CD4-positive, alpha-beta T cell treated with Interleukin-6 for 4 hours (primary cell): Measurements from ENCODE around the gene HOMER3.
A peak's percentile ranks its signal among the peaks of the same experiment; 100 is the strongest.
"Not testable (repeated sequence)": the region's sequence is repeated elsewhere in the genome, so short reads cannot be mapped to it uniquely, and the experiment has no call there.

Experiments used
- DNase-seq: peaks from one replicate; pipeline ENCODE4 v3.0.0-alpha.2; 2020; ENCODE audit warnings: mixed read lengths

HOMER3 gene

DNA sequence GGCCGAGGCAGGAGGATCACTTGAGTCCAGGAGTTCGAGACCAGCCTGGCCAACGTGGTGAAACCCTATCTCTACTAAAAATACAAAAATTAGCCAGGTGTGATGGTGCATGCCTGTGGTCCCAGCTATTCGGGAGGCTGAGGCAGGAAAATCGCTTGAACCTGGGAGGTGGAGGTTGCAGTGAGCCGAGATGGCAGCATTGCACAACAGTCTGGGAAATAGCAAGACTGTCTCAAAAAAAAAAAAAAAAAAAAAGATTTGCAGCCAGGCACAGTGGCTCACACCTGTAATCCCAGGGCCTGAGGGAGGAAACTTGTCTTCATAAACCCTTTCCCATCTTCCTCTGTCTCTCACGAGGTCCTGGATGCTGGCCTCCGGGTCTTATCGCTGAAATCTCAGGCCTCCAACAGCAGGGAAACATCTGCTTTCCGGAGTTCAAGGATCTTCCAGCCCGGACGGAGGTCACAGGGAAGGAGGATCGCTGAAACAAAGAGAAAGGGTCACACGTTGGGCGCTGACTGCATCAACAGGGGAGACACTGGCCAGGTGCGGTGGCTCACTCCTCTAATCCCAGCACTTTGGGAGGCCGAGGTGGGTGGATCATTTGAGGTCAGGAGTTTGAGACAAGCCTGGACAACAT is 11.5 kb upstream of the HOMER3 start:
- DNase-seq: not testable (repeated sequence)

DNA sequence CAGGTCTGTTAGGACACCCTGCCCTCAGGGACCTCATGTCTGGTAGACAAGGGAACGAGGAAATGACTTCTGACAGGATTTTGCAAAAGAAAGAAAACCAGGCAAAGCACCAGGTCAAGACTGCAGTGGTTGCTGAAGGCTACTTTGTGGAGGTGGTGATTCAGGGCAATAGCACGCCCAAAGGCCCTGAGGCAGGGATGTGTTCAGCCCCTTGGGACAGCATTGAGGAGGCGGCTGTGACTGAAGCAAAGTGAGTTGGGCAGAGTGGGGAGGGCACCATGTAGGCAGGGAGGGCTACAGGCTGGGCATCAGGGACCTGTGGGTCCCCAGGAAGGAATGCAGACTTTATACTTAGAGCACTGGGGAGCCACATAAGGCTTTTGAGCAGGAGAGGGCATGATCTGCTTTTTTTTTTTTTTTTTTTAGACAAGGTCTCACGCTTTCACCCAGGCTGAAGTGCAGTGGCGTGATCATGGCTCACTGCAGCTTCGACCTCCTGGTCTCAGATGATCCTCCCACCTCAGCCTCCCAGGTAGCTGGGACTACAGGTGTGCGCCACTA is 10.8 kb upstream of the HOMER3 start:
- DNase-seq: no peak

DNA sequence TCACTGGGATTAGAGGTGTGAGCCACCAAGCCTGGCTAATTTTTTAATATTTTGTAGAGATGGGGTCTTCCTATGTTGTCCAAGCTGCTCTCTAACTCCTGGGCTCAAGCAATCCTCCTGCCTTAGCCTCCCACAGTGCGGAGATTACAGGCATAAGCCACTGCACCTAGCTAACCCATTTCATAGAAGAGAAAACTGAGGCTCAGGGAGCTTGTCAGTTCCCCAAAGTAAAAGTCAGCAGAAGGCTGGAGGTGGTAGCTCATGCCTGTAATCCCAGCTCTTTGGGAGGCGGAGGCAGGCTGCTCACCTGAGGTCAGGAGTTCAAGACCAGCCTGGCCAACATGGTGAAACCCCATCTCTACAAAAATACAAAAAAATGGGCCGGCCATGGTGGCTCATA is 8.8 kb upstream of the HOMER3 start:
- no peak for DNase-seq

DNA sequence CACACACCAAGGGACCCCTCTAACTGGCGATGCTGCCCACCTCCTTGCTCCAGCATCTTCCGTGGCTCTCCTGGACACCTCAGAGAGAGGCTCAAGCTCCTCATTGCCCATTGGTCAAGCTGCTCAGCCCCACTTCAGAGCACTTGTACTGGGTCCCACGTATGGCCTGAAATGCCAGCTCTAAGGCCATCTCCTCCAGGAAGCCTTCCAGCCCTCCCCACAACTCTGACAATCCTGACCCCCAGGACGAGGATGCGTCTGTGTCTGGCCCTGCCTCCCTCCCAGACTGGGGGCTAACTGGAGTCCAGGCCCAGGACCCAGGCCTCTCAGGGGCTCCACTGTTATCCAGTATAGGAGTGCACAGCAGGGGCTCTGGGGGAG is 7.9 kb upstream of the HOMER3 start:
- no peak for DNase-seq

DNA sequence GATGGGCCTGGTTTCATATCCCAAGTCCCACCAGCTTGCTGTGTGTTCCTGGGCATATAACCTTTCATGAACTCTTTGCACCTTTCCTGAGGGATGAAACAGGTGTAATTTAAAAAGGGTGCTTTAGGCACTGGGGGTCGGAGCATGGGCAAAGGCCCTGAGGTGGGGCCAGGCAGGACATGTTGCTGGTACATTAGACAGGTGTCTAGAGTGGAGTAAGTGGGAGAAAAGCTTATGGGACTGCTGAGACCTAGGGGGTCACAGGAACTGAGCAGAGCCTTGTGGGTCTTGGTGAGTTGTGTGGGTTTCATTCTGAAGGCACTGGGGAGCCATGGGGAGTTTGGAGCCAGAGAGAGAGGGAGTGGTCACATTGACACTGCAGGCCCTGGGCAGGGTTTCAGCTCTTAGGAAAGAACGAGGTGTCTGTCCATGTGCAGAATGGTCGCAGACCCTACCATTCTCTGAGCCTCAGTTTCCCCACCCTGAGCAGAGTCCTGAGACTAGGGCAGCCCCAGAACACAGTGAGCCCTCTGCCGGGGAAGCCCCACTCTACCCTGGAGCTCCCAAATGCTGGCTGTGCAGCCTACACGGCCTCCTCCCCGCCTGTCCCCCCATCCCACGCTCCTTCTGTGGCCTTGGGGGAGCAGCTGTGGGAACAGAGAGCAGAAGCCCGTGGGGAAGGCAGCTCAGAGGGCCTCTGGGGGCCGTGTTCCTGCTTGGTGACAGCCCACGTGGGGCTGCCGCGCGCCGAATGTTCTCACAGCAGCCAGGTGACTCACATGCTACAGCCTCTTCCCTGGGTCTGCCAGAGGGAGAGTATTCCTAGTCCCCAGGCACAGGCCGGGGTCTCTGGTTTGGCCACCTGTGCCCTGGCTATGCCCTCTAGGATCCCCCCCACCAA is 7.3 kb upstream of the HOMER3 start:
- no peak for DNase-seq

DNA sequence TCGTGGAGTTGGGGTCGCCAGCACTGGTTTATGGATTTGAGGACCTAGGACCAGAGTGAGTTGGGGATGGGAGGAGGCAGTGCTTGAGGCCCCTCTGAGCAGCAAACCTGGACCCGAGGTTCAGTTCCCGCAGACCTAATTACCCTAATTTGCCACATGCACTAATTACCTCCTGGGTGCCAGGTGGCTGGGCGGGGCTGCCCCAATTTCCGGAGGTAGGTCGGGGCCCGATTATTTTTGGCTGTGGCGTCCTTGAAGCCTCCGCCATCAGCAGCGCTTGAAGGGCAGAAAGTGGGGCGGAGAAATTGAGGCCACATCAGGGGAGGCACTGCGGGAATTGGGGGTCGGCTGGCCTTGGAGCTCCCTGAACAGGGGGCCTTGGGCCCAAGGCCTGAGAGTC is 5.9 kb upstream of the HOMER3 start:
- DNase-seq: no peak

DNA sequence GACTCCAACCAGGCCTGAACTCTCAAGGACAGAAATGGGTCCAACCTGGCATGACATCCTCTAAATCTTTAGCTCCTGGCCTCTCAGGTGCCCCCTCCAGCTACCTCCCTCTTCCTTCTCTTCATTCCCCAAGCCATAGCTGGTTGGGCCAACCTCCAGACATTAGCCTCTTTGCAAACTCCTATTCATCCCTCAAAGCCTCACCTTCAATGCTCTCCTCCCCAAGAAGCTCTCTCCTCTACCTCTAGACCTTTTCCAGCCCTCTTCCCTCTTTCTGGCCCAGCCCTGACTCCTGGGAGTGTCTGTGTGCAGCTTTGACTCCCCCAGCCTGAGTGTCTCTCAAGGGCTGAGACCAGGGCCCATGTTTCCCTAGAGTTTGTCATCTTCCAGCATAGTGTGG is 5.3 kb upstream of the HOMER3 start:
- DNase-seq: no peak

DNA sequence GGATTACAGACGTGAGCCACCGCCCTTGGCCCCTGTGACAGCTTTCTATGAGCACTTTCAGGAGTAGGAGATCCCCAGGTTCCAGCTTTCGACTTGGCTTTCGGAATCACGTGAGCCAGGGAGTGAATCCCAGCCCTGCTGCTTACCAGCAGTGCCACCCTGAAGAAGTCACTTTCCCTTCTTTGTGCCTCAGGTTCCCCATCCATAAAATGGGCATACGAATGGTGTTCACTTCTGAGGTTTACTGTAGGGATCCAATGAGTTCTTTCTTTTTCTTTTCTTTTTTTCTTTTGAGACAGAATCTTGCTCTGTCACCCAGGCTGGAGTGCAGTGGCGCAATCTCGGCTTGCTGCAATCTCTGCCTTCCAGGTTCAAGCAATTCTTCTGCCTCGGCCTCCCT is 4.3 kb upstream of the HOMER3 start:
- DNase-seq: no peak

DNA sequence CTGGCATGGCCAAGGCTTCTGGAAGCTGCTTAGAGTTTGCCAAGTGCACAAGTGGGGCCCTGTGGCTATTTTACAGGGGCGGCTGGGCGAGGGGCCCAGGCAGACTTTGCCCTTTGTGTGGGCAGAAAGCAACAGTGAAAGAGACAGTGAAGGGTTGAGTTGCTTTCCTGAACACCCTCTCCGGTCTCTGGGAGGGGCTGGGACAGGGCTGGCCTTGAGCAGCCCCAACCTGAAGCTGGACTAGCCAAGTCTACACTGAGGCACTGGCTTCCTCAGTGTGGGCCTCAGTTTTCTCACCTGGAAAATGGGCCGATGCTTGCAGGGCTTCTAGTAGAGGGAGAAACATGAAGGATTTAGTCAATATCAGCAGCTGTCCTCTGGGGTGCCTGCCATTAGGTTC is 2.4 kb upstream of the HOMER3 start:
- no peak for DNase-seq

DNA sequence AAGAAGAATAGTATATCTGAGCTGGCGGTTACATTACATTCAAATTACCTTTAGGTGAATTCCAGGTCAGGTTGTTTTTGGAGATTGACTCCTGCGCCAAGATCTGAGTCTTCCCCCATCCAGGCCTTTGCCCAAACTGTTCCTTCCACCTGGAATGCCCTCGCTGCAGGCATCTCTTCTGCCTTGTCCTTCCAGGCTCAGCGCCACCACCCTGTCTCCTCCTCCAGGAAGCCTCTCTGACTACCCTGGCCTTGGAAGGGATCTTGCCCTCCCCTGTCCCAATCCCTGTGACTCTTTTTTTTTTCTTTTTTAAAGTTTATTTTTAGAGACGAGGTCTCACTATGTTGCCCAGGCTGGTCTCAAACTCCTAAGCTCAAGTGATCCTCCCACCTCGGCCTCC is 1.7 kb upstream of the HOMER3 start:
- no peak for DNase-seq

DNA sequence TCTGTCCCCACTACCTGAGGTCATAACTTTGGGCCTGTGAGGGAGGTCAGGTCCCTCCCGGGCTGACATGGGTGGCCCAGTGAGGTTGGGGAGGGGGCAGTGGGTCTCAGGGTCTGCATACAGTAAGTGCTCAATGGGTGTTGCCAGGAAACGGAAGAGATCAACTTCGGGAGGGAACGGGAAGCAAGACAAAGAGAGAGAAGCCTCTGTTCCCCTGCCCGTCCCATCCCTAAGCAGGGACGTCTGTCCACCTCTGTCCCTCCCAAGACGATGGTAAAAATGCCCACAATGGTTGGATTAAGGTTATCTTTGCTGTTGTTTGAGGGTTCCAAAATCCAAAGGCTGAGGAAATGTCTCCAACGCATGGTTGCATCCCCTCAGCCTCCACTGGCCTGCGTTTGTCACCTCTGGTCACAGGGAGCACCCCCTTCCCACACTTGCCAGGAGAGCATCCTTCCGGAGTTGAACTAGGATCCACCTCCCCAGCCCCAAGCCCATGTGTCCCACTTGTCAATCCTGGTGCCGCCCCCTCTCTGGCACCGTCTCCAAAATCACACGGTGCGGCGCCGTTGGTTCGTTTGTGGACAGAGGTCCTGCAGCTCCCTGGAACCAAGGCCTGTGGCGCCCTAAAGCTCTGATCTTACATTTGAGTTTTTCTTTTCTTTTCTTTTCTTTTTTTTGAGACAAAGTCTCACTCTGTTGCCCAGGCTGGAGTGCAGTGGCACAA is 774 bp upstream of the HOMER3 start:
- DNase-seq: no peak

DNA sequence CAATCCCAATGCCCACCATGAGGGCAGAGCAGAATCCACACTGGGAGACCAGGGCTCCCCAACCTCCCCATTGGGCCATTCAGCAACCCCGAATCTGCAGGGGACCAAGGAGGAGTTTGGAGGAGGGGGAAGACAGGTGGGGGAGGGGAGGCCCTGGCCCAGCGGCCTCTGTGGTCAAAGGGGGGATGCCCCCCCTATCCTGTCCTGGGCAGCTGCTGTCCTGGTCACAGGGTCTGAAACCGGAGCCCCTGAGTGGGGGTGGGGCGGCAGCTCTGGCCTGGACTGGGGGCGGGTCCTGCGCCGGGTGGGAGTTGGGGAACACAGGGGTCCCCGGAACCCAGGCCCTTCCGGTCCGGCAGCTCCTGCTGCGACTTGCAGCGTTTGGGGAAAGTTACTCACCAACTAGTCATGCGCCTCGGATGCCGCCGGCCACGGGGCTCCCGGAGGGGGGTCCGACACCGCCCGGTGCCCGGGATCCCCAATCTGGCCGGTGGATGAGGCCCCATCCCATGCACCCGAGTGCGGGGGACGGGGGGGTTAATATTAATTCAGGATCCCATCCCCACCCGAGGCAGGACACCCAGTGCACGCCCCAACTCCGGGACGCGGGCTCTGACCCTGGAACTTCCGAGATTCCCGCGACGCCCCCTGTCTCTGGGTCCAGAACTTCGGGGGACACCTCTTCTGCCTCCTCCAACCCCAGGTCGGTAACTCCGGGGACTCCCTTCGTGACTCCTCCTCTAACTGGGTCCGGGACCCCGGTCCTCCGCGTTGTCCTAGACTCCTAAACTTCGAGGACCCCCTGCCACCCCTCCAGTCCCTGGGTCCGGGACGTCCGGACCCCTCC is 872 bp downstream of the HOMER3 start:
- peak; percentile 10 for DNase-seq

DNA sequence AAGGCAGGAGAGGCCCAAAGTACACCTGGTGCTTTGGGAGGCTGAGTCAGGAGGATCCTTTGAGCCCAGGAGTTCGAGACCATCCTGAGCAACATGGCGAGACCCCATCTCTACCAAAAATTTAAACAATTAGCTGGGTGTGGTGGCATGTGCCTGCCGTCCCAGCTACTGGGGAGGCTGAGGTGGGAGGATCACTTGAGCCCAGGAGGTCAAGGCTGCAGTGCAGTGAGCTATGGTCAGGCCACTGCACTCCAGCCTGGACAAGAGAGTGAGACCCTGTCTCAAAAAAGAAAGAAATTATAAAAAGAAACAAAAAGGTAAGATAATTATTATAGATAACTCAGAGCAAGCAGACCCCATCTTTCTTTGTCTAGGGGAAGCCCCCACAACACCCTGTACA is 1.9 kb downstream of the HOMER3 start:
- DNase-seq: no peak

DNA sequence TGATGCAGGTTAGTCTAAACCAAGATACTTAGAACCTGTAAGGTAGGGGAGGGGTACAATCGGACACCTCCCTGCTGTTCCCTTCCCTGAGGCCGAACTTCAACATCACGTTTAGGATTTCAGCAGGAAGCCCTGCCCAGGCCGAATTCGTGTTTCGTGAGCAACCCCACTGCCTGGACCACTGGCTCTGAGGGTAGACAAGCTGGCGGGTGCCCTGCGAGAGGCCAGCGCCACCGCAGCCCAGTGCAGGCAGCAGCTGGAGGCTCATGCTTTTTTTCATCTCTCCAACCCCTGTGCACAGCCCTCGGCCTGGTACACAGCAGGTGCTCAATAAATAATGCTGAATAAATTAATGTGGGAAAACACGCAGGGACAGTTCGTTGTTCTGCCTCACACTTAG is 7.7 kb downstream of the HOMER3 start:
- no peak for DNase-seq

DNA sequence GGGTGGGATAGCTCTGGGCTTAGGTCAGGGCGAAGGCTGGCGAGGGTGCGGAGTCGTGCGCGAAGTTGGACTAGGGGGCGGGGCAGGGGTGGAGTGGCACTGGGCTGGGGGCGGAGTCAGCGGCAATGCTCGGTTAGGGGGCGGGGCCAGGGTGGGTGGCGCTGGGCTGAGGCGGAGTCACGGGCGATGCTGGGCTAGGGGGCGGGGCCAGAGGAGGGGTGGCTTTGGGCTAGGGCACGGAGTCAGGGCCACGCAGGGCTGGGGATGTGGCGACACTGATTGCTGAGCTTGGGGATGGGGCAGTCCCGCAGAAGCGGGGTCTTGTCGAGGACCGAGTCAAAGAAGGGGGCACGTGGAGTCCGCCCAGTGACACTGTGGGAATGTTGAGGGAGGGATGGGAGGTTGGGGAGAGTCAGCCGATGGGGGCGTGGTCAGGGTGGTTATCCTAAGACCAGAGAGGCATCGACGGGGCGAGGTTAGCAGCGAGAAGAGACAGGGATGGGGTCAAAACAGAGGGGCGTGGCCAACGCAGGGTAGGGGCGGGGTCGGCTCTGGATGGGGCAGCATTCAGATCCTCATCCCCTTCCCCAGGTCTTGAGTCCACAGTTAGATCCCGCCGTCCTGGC is 8.7 kb downstream of the HOMER3 start:
- peak; percentile 88 for DNase-seq

DNA sequence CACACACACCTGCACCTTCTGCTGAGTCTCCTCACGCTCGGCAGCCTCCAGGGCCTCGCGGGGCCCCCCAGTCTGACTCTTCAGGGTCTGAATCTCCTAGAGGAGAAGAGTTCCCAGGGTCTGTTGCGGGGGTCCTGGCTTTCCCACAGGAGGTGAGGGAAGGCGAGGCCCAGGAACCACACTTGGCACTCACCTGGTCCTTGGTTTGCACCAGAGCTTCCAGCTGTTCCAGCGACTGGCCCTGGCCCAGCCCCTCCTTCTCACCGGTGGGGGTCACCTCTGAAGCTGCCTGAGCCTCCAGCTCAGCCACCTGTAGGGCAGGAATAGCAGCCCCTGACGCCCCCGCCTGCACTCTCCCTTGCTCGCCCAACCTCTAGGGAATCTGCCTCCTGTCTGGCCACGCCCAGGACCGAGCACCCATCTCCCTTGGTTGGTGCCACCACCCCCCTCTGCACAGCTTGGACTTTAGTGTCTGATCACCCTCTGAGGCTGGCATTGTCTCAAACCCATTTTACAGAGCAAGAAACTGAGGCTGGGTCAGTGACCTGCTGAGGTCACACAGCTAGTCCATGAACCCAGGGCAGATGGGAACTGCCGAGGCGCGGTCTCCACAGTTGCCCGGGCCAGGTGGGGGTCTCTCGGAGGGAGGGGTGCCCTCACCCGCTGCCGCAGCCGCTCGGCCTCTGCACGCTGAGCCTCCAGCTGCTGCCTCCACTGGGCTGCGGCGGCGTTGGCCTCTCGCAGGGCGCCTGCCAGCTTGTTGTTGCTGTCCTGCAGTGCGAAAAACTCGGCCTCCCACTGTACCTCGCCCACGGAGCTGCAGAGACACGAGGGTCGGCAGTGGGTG is 9.5 kb downstream of the HOMER3 start:
- no peak for DNase-seq

DNA sequence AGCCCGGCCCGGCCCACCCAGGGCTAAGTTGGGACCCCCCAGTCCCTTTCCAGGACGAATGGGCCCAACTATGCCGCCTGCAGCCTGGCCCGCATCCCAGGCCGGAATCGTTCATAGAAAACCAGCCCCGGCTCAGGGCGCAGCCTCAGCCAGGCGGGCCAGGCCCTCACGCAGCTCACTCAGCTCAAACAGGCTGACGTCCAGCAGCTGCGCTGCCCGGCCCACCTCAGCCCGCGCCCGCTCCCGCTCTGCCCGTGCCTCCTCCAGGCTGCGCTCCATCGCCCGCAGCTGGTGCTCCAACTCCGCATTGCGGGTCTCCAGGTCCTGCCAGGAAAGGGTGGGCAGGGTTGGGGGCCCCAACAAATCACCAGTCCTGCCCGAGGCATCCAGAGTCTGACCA is 11.7 kb downstream of the HOMER3 start:
- DNase-seq: no peak

DNA sequence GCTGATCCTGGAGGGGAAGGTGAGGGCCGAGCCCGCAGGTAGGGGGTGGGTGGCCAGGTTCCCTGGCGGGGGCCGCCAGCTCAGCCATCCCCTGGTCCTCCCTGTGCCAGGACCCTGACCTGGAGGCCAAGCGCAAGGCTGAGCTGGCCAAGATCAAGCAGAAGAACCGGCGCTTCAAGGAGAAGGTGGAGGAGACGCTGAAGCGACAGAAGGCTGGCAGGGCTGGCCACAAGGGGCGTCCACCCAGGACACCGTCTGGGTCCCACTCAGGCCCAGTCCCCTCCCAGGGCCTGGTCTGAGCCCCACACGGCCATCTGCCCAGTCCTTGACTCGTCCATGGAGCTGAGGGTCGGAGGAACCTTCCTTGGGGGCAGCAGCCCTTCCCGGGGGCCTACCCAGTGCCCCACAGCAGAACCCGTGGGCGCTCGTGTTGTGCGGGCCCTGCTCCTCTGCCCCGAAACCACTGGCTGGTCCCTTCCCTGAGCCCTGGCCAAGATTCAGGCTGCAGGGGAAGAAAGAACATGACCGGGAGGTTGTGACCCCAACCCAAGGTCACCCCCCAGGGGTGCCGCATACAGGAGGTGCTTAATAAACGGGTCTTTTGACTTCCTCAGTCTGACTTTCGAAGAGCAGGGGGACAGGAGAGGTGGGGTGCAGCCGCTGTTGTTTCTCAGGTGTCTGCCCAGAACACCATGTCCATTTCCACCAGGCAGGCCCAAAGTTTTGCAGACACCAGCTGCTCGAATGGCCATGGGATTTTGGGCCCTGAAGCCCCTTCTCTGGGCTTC is 12.8 kb downstream of the HOMER3 start:
- DNase-seq: no peak

DNA sequence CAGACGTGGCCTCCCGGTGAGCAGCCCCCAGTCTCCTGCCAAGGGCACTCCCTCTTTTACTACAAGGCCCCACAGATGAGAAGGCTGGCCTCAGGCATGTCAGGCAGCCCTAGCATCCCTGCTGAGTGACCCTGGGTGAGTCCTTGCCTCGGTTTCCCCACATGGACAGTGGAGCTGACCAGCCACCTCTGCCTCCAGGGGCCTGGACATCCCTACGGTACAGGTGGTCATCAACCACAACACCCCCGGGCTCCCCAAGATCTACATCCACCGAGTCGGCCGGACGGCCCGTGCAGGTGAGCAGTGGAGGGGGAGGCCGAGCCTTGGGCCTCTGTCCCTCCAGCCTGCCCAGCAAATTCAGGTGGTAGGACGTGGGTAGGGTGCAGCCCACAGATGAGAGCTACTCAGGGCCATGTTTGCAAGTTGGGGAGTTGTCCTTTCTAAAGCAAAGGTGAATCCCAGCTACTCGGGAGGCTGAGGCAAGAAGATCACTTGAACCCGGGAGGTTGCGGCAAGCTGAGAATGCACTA is 16.3 kb downstream of the HOMER3 start:
- no peak for DNase-seq
